Testis (tissue), 2 donors: ENCODE data around the gene HMCN2.

Experiments
- POLR2A ChIP-seq: fragments of 450-650 bp; IDR thresholded peaks from one replicate; pipeline ENCODE4 v1.6.1; 2017; ENCODE audit warnings: antibody characterized with exemption, mild to moderate bottlenecking, moderate library complexity
- TF ChIP-seq, protein P1 (sequence below), 3 experiments: fragments of 450-650 bp in 2 of 3; fragments of 200-600 bp in 1 of 3; sonication (generic) in 1 of 3; IDR thresholded peaks; one replicate each; pipeline ENCODE4 v1.5.1; 2016 to 2019; ENCODE audit warnings: antibody characterized with exemption in 3 of 3, mild to moderate bottlenecking in 2 of 3, moderate library complexity in 1 of 3

- TF ChIP-seq, protein P1, sequence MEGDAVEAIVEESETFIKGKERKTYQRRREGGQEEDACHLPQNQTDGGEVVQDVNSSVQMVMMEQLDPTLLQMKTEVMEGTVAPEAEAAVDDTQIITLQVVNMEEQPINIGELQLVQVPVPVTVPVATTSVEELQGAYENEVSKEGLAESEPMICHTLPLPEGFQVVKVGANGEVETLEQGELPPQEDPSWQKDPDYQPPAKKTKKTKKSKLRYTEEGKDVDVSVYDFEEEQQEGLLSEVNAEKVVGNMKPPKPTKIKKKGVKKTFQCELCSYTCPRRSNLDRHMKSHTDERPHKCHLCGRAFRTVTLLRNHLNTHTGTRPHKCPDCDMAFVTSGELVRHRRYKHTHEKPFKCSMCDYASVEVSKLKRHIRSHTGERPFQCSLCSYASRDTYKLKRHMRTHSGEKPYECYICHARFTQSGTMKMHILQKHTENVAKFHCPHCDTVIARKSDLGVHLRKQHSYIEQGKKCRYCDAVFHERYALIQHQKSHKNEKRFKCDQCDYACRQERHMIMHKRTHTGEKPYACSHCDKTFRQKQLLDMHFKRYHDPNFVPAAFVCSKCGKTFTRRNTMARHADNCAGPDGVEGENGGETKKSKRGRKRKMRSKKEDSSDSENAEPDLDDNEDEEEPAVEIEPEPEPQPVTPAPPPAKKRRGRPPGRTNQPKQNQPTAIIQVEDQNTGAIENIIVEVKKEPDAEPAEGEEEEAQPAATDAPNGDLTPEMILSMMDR (IDR thresholded peaks at IDR 0.05), result no peak
- no peak for TF ChIP-seq POLR2A
These were observed 9.6 kb downstream of the HMCN2 start for GRCh38 chr9:130275156-130275555.
